Suppressor macrophage (primary cell): ENCODE measurements around the gene PGR.

Experiments used
- DNase-seq, 4 experiments: peaks; one replicate each; pipeline ENCODE4 v3.0.0-alpha.2; 2020 to 2022
- total RNA-seq, 17 experiments: gene quantifications; one replicate each; lab custom pipeline; 2026; ENCODE audit warnings: mixed read lengths in 6 of 17, inconsistent platforms in 3 of 17; lab: John Stamatoyannopoulos, UW

The PGR gene
- 0 to 6.5 (median 0) reads per million in 17 experiments for total RNA-seq

DNA sequence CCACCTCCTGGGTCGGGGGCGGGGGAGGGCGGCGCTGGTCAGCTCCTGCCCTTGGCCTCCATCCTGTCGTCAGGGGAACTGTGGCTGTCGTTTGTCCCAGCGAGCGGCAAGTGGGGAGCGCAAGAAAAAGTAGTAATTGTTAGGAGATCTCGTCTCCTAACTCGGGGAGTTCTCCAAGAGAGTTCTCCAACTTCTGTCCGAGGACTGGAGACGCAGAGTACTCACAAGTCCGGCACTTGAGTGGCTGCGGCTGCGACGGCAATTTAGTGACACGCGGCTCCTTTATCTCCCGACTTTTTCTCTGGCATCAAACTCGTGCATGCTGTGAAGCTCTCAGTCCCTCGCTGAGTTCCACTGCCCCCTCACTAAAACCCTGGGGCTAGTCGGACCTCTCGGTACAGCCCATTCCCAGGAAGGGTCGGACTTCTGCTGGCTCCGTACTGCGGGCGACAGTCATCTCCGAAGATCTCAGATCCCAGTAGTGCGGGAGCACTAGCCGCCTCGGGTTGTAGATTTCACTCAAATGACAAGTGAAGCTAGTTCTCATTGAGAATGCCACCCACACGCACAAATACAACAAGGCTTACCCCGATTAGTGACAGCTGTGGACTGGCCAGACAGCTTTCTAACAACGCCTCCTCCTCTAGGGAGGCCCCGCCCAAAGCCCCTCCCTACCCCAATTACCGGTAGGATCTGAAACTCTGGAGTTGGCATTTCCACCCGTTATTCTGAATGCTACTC, at the start of gene PGR:
TSS of gene PGR (minus strand) at position 611 of the 741 bp plus-strand sequence. CDS start 743 bp downstream, outside the sequence.
- no peak for DNase-seq

DNA sequence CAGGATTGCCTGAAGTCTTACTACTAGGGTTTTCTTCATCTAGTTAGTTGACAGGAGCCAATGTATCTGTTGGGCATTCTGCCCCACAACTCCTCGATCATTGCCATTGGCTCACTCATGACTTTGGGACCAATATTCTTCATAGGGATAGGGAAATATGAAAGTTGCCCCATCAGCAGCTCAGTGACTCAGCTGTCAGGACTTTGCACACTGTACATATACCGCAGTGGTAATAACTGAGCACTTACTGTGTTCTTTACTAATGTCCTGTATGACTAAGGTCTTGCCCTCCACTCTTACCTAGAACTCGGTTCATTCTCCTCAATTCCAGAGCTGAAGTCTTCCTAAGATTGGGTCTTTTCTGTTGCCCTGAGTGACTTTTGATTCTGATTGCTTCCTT, 46.8 kb upstream of the PGR start:
- DNase-seq = no peak

- no peak for DNase-seq
These were observed 40.3 kb upstream of the PGR start for GRCh38 chr11:101169944-101170343.

GRCh38 chr11:101166038-101166437, 36.4 kb upstream of the PGR start:
- DNase-seq = no peak

GRCh38 chr11:101158119-101158518, 28.5 kb upstream of the PGR start:
- no peak for DNase-seq

DNA sequence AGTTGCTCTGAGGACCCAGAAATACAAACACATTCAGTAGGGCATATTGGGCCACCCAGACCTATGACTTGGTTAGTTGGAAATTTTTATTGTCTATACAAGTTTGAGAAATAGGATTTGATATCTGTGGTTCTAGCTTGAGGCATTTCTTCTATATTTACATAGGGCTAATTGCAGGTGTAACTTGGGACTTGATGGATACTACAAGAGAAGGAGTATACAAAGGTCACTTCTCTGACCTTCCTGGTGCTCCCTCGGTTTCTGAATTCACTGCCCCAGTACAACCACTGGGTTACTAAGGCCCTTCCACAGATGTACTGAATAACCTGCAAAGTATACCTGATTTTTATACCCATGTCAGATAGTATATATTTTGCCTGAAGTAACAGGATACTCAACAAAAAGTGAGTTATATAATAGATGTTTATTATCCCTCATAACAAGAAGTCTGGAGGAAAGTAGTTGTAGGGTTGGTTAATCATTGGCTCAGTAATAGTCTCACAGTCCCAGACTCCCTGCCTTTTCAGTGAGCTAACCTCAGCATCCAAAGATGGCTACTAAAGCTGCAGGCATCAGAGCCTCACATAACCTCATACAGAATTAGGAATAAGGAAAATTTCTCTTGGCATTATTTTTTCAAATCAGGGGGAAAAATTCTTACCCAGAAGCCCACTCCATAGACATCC, 8.8 kb upstream of the PGR start:
- no peak for DNase-seq

DNA sequence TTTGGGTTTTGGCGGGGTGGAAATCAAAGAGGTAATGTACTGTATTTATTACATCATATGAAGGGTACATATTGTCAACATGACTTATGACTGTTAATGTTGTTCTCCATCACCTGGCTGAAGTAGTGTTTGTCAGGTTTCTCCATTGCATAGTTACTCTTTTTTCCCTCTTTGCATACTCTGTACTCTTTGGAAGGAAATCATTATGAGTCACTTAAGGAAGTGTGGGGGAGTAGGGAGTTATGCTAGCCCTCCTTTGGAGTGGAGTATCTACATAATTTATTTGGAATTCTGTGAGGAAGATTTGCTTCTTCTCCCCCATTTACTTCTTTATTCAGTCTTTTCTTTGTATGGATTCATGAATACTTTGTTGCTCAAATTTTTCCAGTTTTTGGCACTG, 3.6 kb upstream of the PGR start:
- no peak for DNase-seq

- no peak for DNase-seq
These were observed 926 bp downstream of the PGR start for GRCh38 chr11:101128571-101129202.

- no peak for DNase-seq
These were observed 1.7 kb downstream of the PGR start for GRCh38 chr11:101127699-101128570.

DNA sequence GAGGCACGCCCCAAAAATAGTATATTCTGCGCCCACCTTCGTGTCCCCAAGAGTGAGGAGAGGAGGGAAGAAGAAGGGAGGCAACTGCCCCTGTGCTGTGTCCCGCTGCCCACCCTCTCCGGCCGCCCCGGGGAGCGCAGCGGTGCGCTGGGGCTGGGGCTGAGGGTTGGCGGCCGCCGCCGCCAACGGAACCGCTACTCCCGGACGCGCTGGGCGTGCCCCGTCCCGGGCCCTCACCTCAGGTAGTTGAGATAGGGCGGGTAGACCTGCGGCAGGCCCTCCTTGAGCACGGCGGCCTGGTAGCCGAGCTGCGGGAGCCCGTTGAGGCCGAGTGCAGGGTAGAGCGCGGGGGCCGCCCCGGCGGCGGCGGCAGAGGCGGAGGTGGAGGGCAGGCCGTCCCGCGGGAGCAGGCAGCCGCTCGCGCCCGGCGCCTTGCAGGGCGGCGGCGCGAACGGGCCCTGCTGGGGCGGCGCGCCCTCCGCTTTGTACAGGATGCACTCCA, 2.4 kb downstream of the PGR start:
- no peak for DNase-seq

DNA sequence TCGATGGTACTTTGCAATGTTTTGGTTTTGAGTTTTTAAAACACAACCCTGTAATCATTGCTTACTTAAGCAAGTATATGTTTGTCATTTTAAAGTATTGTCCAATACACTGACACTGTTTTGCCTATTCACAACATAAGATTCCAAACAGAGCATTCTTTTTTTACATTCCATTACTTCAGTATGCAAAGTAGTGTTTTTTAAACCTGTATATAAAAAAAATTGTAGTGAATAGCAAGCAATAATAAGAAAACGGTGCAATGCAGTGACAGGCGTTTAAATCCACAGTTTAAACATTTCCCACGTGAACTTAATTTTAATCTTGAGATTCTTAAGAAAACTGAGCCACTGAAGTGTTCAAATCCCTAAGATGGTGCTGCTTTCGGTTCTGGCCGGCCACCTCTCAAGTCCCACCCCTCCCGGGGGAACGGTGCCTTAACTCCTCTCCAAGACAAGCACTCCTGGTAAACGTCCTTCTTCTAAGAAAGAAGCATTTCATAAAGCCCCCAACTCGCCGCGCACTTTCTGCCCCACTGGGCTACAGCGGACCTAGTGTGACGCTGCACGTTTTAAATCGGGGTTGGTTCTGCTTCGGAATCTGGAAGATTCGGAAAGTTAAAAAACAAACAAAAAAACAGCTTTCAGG, 2.9 kb downstream of the PGR start:
- DNase-seq = no peak

DNA sequence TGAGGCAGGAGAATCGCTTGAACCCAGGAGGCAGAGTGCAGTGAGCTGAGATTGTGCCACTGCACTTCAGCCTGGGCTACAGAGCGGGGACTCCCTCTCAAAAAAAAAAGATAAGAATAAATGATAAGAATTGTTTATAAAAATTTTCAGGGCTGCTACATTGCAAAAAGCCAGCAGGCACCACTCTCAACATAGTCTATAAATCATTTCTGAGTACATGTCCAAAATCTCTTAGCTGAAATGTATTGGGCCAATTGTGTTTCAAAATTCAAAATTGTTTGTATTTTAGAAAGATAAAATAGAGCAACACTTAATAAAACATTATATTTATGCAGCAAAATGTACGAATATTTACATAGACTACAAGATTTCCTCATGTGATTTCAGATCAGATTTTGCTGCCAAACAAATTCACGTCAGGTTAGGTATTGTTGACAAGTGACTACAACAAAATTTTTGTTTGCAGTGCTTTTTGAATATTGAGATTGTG, 13.9 kb downstream of the PGR start:
- DNase-seq = no peak

DNA sequence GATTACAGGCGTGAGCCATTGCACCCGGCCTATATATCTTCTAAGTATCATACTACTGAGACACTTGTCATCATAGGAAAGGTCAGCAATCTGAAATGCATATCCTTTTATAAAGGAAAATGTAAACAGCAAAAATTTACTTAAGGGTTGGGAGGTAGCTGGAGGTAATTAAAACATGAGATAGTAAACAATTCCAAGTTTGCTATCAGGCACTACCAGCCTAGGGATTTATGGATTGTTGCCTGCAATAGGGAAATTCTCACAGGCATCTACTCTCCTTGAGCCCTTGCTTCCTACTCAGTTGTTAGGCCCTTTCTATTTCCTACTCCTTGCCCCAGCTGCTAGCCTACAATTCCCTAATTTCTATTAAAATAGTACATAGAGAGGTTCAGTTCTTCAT, 16.1 kb downstream of the PGR start:
- no peak for DNase-seq

DNA sequence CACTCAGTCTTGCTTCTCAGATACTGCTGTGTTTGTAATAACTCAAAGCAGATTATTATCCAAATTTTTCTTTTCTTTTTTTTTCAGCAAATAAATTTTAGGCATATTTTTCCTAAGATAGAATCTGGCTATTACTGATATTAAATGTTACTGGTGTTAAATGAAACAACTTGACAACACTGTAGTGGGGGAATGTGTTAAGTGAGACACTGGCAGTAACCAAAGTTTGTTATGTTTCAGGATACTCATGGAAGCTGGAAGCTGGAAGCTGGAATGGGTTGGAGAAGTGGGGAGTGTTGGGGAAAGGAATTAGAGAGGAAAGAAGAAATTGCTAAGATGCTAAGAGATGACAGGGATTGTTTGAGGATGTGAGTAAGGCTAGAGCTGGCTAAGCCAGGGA, 24.9 kb downstream of the PGR start:
- no peak for DNase-seq

DNA sequence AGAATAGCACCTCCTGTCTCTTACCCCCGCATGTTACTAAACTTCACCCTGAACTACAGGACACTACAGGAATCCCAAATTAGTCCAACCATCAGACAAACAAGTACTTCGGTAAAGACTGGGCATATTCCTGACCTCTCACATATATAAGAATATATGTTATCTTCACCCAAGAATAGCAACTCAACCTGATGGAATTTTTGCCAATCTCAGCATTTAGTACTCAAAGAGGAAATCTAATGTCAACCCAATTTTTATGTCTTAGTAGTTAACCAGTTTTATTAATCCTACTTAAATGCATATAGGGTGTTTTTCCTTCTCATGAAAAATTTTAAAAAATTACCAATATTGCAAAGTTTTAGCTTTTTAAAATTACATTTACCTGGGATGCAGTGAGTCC, 26.2 kb downstream of the PGR start:
- no peak for DNase-seq

DNA sequence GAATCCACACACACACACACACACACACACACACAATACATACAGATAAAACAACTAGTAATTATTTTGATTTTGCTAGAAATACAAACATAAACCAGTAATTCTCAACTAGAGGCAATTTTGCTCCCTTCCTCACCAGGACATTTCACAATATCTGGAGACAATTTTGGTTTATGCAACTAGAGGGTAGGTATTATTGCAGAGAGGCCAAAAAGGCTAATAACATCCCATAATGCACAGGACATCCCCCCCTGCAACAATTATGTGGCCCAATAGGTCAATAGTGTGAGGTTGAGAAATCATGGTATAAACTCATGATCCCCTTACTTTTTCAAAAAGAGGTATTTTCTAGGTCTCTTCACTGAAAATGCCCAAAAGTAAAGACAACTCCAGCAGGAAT, 29.0 kb downstream of the PGR start:
- DNase-seq = no peak

- no peak for DNase-seq
These were observed 33.4 kb downstream of the PGR start for GRCh38 chr11:101096036-101096704.

GRCh38 chr11:101091781-101092180, 37.8 kb downstream of the PGR start:
- DNase-seq = no peak

- DNase-seq = no peak
These were observed 38.8 kb downstream of the PGR start for GRCh38 chr11:101090679-101091270.

DNA sequence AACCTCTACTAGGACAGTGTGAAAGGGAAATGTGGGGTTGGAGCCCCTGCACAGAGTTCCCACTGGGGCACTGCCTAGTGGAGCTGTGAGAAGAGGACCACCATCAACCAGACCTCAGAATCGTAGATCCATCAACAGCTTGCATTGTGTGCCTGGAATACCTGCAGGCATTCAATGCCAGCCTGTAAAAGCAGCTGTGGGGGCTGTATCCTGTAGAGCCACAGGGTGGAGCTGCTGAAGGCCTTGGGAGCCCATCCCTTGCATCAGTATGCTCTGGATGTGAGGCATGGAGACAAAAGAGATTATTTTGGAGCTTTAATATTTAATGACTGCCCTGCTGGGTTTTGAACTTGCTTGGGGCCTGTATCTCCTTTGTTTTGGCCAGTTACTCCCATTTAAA, 46.3 kb downstream of the PGR start:
- no peak for DNase-seq

DNA sequence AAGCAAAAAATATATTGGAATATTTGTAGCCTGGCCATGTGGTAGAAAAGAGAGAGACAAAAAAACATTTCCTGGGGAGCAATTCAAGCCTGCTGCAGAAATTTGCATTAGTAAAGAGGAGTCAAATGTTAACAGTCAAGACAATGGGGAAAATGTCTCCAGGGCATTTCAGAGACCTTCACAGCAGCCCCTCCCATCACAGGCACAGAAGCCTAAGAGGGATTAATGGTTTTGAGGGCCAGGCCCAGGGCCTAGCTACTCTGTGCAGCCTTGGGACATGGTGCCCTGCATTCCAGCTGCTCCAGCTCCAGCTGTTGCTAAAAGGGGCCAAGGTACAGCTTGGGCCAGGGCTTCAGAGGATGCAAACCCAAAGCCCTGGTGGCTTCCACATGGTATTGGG, 46.8 kb downstream of the PGR start:
- no peak for DNase-seq
